HepG2 (cell line): ENCODE results near the gene PDE9A. TPM values are rescaled to one million over a fixed set of nuclear protein-coding genes. Genes with fewer than 3 reads are reported as not detected.

ENCODE experiments used
- ATAC-seq: fragments of 200-7000 bp; cut with Tn5 transposase; 3 replicates; pipeline ENCODE4 v1.9.1; 2020; ENCODE audit warnings: mild to moderate bottlenecking, moderate library complexity
- BruUV-seq: library from RNA; stranded (reverse); fragments of 400-500 nt; replicated peaks from 2 replicates; lab custom pipeline; 2021; lab: Mats Ljungman, UMichigan
- CTCF ChIA-PET: fragments of 300-600 bp; formaldehyde crosslinking; extraction: SDS; loops from one replicate; lab custom pipeline; 2021; ENCODE audit warnings: low total read pairs, inconsistent platforms, low intra/inter-chr PET ratio; lab: Yijun Ruan, JAX
- POLR2A ChIA-PET: fragments of 350-600 bp; sonication (Branson Sonifier 250); formaldehyde crosslinking; loops from one replicate; lab custom pipeline; 2020; ENCODE audit warnings: antibody characterized with exemption, inconsistent platforms; lab: Yijun Ruan, JAX
- DNase-seq: peaks from one replicate; pipeline ENCODE4 v3.0.0-alpha.2; 2015; ENCODE audit warnings: low spot score
- FAIRE-seq: peaks from 3 replicates; lab custom pipeline; 2011; peaks lifted over from hg19 to GRCh38; lab: Jason Lieb, UNC
- H2AFZ ChIP-seq: one replicate; pipeline ENCODE4 v1.6.1; 2011; ENCODE audit warnings: low read length, inconsistent platforms
- H3K27ac ChIP-seq: fragments of 300-600 bp; 3 replicates; pipeline ENCODE4 v1.8.0; 2011; ENCODE audit warnings: mixed run types, mild to moderate bottlenecking, mixed read lengths, low read length, inconsistent platforms; ENCODE audit not compliant: insufficient read depth; ENCODE audit errors: extremely low read length
- H3K27me3 ChIP-seq, 2 experiments: fragments of 200-600 bp in 1 of 2; 2 replicates in 1 of 2; 3 replicates in 1 of 2; pipeline versions ENCODE4 v1.6.0 to v1.8.0; 2011; ENCODE audit warnings: low read length in 2 of 2, mild to moderate bottlenecking in 2 of 2, moderate library complexity in 2 of 2, inconsistent platforms in 1 of 2; ENCODE audit not compliant: insufficient read depth in 2 of 2, control insufficient read depth in 1 of 2
- H3K36me3 ChIP-seq, 2 experiments: fragments of 200-600 bp in 1 of 2; replicated peaks in 1 of 2; 2 replicates in 1 of 2; 3 replicates in 1 of 2; pipeline versions ENCODE4 v1.5.1 to v1.8.0; 2011; ENCODE audit warnings: low read length in 2 of 2, inconsistent platforms in 1 of 2; ENCODE audit not compliant: insufficient read depth in 2 of 2, control insufficient read depth in 1 of 2
- H3K4me1 ChIP-seq: 2 replicates; pipeline ENCODE4 v1.5.1; 2012; ENCODE audit warnings: low read length, inconsistent platforms; ENCODE audit not compliant: insufficient read depth
- H3K4me2 ChIP-seq: 2 replicates; pipeline ENCODE4 v1.6.0; 2011; ENCODE audit warnings: low read depth, low read length, inconsistent platforms
- H3K4me3 ChIP-seq, 3 experiments: fragments of 200-600 bp in 1 of 3; sonication (generic), shearing (Covaris generic) in 1 of 3; replicated peaks in 1 of 3; 2 replicates each; pipeline ENCODE4 v1.5.1; 2011 to 2016; ENCODE audit warnings: low read length in 3 of 3, inconsistent platforms in 2 of 3, low read depth in 2 of 3, mild to moderate bottlenecking in 2 of 3, control low read depth in 1 of 3, mixed read lengths in 1 of 3; ENCODE audit not compliant: insufficient read depth in 1 of 3
- H3K79me2 ChIP-seq: one replicate; pipeline ENCODE4 v1.6.1; 2011; ENCODE audit warnings: low read length, inconsistent platforms; ENCODE audit not compliant: insufficient read depth
- H3K9ac ChIP-seq: 2 replicates; pipeline ENCODE4 v1.6.0; 2011; ENCODE audit warnings: mild to moderate bottlenecking, low read depth, low read length, inconsistent platforms; ENCODE audit not compliant: insufficient read depth
- H3K9me3 ChIP-seq: 2 replicates; pipeline ENCODE4 v1.5.1; 2012; ENCODE audit warnings: mild to moderate bottlenecking, low read length
- H4K20me1 ChIP-seq: 2 replicates; pipeline ENCODE4 v1.6.0; 2011; ENCODE audit warnings: inconsistent platforms, mild to moderate bottlenecking, low read length, moderate library complexity; ENCODE audit not compliant: insufficient read depth
- EED ChIP-seq: sonication (generic); formaldehyde crosslinking; IDR thresholded peaks from 2 replicates; pipeline ENCODE4 v1.5.0; 2020; ENCODE audit warnings: mild to moderate bottlenecking, missing genetic modification reagents
- ERF ChIP-seq: IDR thresholded peaks from 2 replicates; pipeline ENCODE4 v1.6.1; 2018; ENCODE audit warnings: missing biosample characterization, missing genetic modification reagents
- GLI4 ChIP-seq: sonication (generic); formaldehyde crosslinking; IDR thresholded peaks from 2 replicates; pipeline ENCODE4 v1.5.1; 2020; ENCODE audit warnings: missing genetic modification reagents, mild to moderate bottlenecking, moderate library complexity, borderline replicate concordance
- HDAC1 ChIP-seq: sonication (generic); formaldehyde crosslinking; IDR thresholded peaks from 2 replicates; pipeline ENCODE4 v1.5.1; 2020; ENCODE audit warnings: mild to moderate bottlenecking, missing genetic modification reagents
- PITX1 ChIP-seq: sonication (generic); formaldehyde crosslinking; IDR thresholded peaks from 2 replicates; pipeline ENCODE4 v1.5.1; 2020; ENCODE audit warnings: mild to moderate bottlenecking, missing genetic modification reagents
- SAP130 ChIP-seq: IDR thresholded peaks from 2 replicates; pipeline ENCODE4 v1.6.1; 2016; ENCODE audit warnings: low read depth
- SRSF1 ChIP-seq: fragments of 200-400 bp; formaldehyde crosslinking; optimal IDR thresholded peaks from 2 replicates; pipeline ENCODE3; 2017; ENCODE audit warnings: mild to moderate bottlenecking, low read depth, low read length, moderate library complexity
- TEAD3 ChIP-seq: optimal IDR thresholded peaks from 2 replicates; pipeline ENCODE3; 2016; ENCODE audit warnings: borderline replicate concordance
- WIZ ChIP-seq: sonication (generic); formaldehyde crosslinking; IDR thresholded peaks from 2 replicates; pipeline ENCODE4 v1.5.1; 2020; ENCODE audit warnings: mild to moderate bottlenecking, missing genetic modification reagents
- XRCC5 ChIP-seq: fragments of 200-400 bp; formaldehyde crosslinking; optimal IDR thresholded peaks from 2 replicates; pipeline ENCODE3; 2017; ENCODE audit warnings: mild to moderate bottlenecking, low read length
- ZBTB38 ChIP-seq: sonication (generic); formaldehyde crosslinking; IDR thresholded peaks from 2 replicates; pipeline ENCODE4 v1.5.1; 2020; ENCODE audit warnings: mild to moderate bottlenecking, missing genetic modification reagents
- ZFAT ChIP-seq: sonication (generic); formaldehyde crosslinking; conservative IDR thresholded peaks from 2 replicates; pipeline ENCODE4 v1.8.1; 2023; ENCODE audit warnings: missing genetic modification reagents, inconsistent platforms
- ZNF225 ChIP-seq: sonication (generic); formaldehyde crosslinking; IDR thresholded peaks from 2 replicates; pipeline ENCODE4 v1.4.0; 2020; ENCODE audit warnings: mild to moderate bottlenecking, missing genetic modification reagents
- ZNF441 ChIP-seq: sonication (generic); formaldehyde crosslinking; IDR thresholded peaks from 2 replicates; pipeline ENCODE4 v1.7.0; 2021; ENCODE audit warnings: missing genetic modification reagents, borderline replicate concordance
- WGBS: methylation state at CpG from one replicate; pipeline ENCODE4 v1.1.6; 2017; ENCODE audit warnings: low lambda C conversion rate; 5-methylcytosine and 5-hydroxymethylcytosine counted together
- in situ Hi-C: cut with HindIII; loops from 2 replicates; pipeline ENCODE4 v1.10.0; 2017; ENCODE audit warnings: low pct_unique_long_range_greater_than_20kb; ENCODE audit not compliant: extremely low pct_ligation_motif_present
- intact Hi-C: fragments of 100-400 bp; cut with micrococcal nuclease; formaldehyde crosslinking; loops from one replicate; pipeline ENCODE4 v1.10.0; 2022; ENCODE audit not compliant: unreplicated experiment
- polyA plus RNA-seq, 8 experiments: library from polyadenylated mRNA; depleted of rRNA in 3 of 8; stranded (reverse) in 7 of 8; unstranded in 1 of 8; fragments of >200 nt; fragmentation: Illumina TruSeq in 4 of 8; extraction: Trizol in 4 of 8; gene quantifications; 2 replicates each; pipeline versions ENCODE4 v1.2.1 to v1.2.3, GENCODE V29; 2011 to 2016; ENCODE audit warnings: low read depth in 4 of 8, missing spikeins in 1 of 8, mixed read lengths in 1 of 8; ENCODE audit not compliant: insufficient read depth in 1 of 8
- total RNA-seq, 5 experiments: library from RNA; depleted of rRNA; stranded (reverse); fragments of >200 nt; fragmentation: Illumina TruSeq; extraction: Trizol; gene quantifications; 2 replicates each; pipeline ENCODE4 v1.2.3, GENCODE V29; 2016; ENCODE audit warnings: low read depth in 1 of 5
- TF ChIP-seq, protein P1 (sequence below): sonication (generic); formaldehyde crosslinking; IDR thresholded peaks from 2 replicates; pipeline ENCODE4 v1.5.0; 2020; ENCODE audit warnings: mild to moderate bottlenecking, missing genetic modification reagents, borderline replicate concordance
- TF ChIP-seq, protein P2 (sequence below): sonication (generic); formaldehyde crosslinking; IDR thresholded peaks from 2 replicates; pipeline ENCODE4 v1.5.0; 2020; ENCODE audit warnings: mild to moderate bottlenecking, missing genetic modification reagents, moderate library complexity
- TF ChIP-seq, protein P3 (sequence below): sonication (generic); formaldehyde crosslinking; IDR thresholded peaks from 2 replicates; pipeline ENCODE4 v1.4.0; 2020; ENCODE audit warnings: mild to moderate bottlenecking, missing genetic modification reagents

PDE9A gene
- total and polyA plus RNA-seq, 2 of the 13 experiments (the other 11 are each of a cell fraction or from before 2014, with no cell fraction given), result 4.6 to 19.7 TPM

DNA sequence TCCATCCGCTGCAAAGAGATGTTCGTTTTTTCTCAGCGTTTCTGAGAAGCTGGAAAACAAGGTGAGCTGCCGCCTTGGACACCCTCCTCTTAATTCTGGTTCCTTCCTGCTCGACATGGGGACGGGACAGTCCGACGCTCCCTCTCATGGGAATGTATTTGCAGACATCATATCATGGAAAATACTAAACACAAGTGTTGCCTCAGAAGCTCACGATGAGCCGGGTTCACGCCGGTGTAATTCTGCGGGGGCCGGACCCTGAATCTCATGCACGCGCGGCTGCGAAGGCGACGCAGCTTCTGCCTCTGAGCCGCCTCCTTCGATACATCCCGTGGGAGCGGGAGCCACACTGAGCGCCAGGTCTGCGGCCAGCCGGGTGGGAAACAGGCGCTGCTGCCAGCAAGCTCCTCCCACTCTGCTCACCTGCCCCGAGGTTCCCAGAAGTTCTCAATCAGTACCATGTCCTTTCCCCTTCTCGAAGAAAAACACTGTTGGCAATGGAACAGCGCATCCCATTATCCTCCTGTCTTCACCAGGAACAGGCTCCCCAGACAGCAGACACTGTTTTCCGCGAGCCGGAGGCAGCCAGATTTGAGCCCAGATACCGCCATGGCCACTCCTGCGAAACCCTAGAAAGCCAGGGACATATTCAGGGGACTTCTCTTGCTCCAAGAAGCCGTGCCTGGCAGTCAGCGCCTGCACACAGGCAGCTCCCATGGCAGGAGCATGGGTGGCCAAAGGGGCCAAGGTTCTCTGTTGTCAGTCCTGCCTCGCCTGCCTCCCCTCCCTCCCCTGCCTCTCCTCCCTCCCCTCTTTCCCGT is 127.9 kb downstream of the PDE9A start:
- peak; percentile 32 for DNase-seq
- intact Hi-C loops, result loop anchor here (5.0 to 10.0 kb wide), 2 partner anchors 47 to 129 kb away; partner anchors contain the start of gene PDE9A
- no TSS peak for BruUV-seq
- no peaks in the 10 kb centered on the region for H3K79me2 ChIP-seq
- peak; percentile 8 for FAIRE-seq
- peak overlapping the region; percentile 72 for H2AFZ ChIP-seq
- peak overlapping the region; percentile 52 for H3K27ac ChIP-seq
- H3K9me3 ChIP-seq, result no peaks in the 10 kb centered on the region
- H3K36me3 ChIP-seq, result no peaks in the 10 kb centered on the region
- ChIA-PET POLR2A (interaction anchor here (1.0 to 2.0 kb wide), 5 partner anchors 11 to 47 kb away, joined by 3 to 6 read pairs (median 6); no protein-coding TSS in a partner anchor), CTCF (no interaction called here)
- peak overlapping the region; percentile 98 for H3K4me2 ChIP-seq
- ATAC-seq, result peak; percentile 56
- no peaks in the 10 kb centered on the region for H4K20me1 ChIP-seq
- 6% methylated on average over 35 of the region's 40 CpGs for WGBS
- H3K27me3 ChIP-seq, result peaks cover 0 to 9% of the 10 kb centered on the region in 2 experiments; a peak in 1 of 5 replicates
- H3K4me3 ChIP-seq, result peak overlapping the region; percentile 48 to 72 (median 57)
- peaks cover 60% of the 10 kb centered on the region for H3K4me1 ChIP-seq
- H3K9ac ChIP-seq, result peak overlapping the region; percentile 40
- in situ Hi-C loops, result no loop called here
- TF ChIP-seq WIZ (CRISPR knock-in tag), result peak; percentile 35; the same call in 1 of the 2 replicates
- TF ChIP-seq GLI4 (CRISPR knock-in tag), result 0 out of 2 replicates have a peak, but pooled peaks have one; percentile 32
- TF ChIP-seq ZNF225, result no peak
- no peak for TF ChIP-seq ZFAT
- 0 out of 2 replicates have a peak, but pooled peaks have one; percentile 17 for TF ChIP-seq HDAC1
- 0 out of 2 replicates have a peak, but pooled peaks have one; percentile 17 for TF ChIP-seq SAP130 (CRISPR knock-in tag)
- TF ChIP-seq, protein P1, sequence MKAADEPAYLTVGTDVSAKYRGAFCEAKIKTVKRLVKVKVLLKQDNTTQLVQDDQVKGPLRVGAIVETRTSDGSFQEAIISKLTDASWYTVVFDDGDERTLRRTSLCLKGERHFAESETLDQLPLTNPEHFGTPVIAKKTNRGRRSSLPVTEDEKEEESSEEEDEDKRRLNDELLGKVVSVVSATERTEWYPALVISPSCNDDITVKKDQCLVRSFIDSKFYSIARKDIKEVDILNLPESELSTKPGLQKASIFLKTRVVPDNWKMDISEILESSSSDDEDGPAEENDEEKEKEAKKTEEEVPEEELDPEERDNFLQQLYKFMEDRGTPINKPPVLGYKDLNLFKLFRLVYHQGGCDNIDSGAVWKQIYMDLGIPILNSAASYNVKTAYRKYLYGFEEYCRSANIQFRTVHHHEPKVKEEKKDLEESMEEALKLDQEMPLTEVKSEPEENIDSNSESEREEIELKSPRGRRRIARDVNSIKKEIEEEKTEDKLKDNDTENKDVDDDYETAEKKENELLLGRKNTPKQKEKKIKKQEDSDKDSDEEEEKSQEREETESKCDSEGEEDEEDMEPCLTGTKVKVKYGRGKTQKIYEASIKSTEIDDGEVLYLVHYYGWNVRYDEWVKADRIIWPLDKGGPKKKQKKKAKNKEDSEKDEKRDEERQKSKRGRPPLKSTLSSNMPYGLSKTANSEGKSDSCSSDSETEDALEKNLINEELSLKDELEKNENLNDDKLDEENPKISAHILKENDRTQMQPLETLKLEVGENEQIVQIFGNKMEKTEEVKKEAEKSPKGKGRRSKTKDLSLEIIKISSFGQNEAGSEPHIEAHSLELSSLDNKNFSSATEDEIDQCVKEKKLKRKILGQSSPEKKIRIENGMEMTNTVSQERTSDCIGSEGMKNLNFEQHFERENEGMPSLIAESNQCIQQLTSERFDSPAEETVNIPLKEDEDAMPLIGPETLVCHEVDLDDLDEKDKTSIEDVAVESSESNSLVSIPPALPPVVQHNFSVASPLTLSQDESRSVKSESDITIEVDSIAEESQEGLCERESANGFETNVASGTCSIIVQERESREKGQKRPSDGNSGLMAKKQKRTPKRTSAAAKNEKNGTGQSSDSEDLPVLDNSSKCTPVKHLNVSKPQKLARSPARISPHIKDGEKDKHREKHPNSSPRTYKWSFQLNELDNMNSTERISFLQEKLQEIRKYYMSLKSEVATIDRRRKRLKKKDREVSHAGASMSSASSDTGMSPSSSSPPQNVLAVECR (CRISPR knock-in tag), result peak; percentile 37; the same call in 1 of the 2 replicates
- TF ChIP-seq, protein P2, sequence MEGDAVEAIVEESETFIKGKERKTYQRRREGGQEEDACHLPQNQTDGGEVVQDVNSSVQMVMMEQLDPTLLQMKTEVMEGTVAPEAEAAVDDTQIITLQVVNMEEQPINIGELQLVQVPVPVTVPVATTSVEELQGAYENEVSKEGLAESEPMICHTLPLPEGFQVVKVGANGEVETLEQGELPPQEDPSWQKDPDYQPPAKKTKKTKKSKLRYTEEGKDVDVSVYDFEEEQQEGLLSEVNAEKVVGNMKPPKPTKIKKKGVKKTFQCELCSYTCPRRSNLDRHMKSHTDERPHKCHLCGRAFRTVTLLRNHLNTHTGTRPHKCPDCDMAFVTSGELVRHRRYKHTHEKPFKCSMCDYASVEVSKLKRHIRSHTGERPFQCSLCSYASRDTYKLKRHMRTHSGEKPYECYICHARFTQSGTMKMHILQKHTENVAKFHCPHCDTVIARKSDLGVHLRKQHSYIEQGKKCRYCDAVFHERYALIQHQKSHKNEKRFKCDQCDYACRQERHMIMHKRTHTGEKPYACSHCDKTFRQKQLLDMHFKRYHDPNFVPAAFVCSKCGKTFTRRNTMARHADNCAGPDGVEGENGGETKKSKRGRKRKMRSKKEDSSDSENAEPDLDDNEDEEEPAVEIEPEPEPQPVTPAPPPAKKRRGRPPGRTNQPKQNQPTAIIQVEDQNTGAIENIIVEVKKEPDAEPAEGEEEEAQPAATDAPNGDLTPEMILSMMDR (CRISPR knock-in tag), result peak; percentile 60
- TF ChIP-seq ZNF441 (CRISPR knock-in tag), result peak; percentile 60; the same call in 1 of the 2 replicates
- TF ChIP-seq EED, result no peak
- no peak for TF ChIP-seq SRSF1
- TF ChIP-seq TEAD3 (CRISPR knock-in tag), result peak; percentile 22
- TF ChIP-seq PITX1 (CRISPR knock-in tag), result peak; percentile 29; the same call in 1 of the 2 replicates
- no peak for TF ChIP-seq ERF (CRISPR knock-in tag)
- peak; percentile 47 for TF ChIP-seq XRCC5
- peak; percentile 42; the same call in 1 of the 2 replicates for TF ChIP-seq ZBTB38 (CRISPR knock-in tag)
- TF ChIP-seq, protein P3, sequence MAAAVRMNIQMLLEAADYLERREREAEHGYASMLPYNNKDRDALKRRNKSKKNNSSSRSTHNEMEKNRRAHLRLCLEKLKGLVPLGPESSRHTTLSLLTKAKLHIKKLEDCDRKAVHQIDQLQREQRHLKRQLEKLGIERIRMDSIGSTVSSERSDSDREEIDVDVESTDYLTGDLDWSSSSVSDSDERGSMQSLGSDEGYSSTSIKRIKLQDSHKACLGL (CRISPR knock-in tag), result no peak
